Dermis blood vessel endothelial cell (primary cell): Measurements from ENCODE around the gene CUX1. TPM values are rescaled to one million over a fixed set of nuclear protein-coding genes. Genes with fewer than 3 reads are reported as not detected.

Experiments used
- DNase-seq: peaks from one replicate; pipeline ENCODE4 v3.0.0; 2010
- total RNA-seq: library from RNA; depleted of rRNA; stranded (reverse); fragments of >200 nt; gene quantifications from 2 replicates; pipeline ENCODE4 v1.2.3, GENCODE V29; 2014

CUX1 gene
- total RNA-seq, 1 donor from 2014 or later, result 39.5 TPM

DNA sequence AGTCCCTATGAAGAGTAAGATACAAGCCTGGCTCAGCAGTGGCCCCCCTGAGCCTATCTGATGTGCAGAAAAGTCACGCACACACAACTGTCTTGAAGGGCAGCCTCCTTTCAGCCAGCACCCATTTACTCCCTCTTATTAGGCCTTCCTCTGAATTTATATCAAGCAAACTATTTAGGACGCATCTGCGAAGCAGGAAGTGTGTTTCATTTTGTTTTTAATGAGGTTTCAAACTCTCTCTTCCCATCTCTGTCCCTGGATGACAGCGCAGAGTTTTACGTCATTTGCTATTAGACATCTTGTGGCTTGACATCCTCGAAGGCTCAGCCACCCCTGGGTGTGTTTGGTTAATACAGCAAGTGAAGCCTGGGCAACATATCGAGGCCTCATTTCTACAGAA, 79.5 kb downstream of the CUX1 start:
- no peak for DNase-seq

- DNase-seq, result no peak
Observed at GRCh38 chr7:101898106-101898505, 80.7 kb downstream of the CUX1 start.

- DNase-seq, result no peak
Observed at GRCh38 chr7:101899616-101900015, 82.2 kb downstream of the CUX1 start.

DNA sequence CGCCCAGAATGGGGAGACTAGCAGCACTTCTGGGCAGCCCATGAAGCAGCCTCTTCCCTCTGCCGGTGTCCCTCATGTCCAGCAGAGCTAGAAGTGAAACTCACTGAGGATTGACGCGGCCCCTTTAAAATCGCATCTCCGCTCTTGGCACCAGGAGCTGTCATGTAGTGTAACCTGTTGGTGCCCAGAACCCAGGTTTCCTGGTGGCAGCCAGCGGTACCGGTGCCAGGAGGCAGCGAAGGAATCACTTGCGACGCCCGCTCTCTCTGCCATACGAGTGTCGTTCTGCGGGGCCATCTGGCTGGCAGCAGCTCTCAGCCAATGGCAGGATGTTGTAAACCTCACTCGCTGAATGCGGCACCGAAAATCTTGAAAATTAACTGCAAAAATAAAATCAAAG, 82.7 kb downstream of the CUX1 start:
- no peak for DNase-seq

DNA sequence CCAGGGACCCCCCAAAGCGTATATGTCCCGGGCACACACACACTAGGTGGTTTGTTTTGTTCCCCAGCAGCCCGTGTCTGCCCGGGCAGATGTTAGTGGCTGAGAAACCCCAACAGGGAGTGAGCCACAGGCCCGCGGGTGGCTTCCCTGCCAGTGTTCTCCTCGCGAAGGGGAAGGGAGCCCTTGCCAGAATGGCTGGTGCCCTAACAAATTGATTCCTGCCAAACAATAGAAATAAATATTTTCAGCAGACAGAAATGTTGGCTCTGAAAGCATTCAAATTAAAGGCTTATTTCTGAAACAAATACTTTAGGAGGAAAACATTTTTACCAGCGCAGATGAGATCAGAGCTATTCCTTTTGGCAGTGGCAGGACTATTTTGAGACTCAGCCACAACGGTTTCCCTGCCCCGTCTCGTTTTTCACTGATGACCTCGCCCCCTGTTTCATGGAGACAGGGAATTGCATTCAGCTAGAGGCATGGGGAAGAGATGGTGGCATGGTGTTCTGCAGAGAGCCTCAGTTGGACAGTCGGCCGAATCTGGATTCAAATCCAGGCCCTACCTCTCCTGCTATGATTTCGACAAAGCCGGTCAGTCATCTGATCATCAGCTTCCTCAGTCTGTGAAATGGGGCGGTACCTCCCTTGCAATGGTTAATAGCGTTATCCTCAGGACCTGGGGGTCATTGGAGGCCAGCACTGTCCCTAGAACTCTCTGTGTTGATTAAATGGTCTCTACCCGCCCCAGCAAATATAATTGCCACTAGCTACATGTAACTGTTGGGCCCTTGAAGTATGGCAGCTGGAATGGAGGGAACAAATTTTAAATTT, 84.5 kb downstream of the CUX1 start:
- DNase-seq, result peak; percentile 45

DNA sequence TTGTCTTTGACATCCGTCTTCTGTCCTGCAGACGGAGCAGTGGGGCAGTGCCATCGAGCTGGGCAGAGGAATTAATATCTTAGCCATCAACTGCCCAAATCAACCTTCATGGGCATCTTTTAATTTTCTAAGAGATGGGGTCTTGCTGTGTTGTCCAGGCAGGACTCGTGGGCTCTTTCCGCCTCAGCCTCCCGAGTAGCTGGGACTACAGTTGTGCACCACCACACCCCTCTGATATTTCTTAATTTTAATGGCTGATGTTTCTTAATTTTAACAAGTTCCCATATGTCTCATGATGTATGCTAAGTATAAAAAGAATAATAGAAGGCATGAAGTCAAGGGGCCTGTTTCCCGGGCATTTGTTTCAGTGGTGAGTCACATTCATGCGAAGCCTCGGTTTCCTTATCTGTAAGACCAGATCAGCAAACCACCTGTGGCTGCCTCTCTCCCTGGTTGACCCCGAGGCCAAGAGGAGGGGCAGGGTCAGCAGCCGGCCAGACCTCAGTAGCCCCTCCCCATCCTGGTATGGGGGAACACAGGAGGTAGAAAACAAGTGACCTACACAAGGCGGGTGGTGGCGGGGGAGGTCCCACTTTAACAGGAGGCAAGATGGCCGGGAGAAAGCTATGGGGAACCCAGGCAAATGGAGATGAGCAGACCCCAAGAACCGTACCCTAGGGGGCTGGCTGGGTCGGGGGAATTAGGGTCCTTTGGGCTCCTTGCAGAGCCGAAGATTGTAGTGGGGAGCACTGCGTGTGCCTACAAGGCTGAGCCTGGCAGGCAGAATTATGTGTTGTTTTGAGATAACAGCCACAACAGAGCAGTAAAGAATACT, 85.5 kb downstream of the CUX1 start:
- peak; percentile 48 for DNase-seq

DNA sequence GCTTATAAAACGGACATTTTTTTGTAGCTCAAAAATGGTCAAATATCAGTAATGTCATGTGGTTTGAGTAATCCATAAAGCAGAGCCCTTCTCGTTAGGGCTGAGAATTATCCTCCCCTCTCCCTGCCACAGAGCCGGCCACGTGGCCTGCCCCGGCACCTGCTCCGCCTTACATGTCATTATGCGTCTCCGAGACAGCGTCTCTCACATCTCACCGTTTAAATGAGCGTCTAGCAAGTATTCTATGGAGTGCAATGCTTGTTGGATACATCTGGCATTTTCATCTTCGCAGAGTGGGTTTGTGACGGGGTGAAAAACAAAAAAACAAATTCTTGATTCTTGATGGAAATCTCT, 86.1 kb downstream of the CUX1 start:
- DNase-seq, result no peak

- no peak for DNase-seq
Observed at GRCh38 chr7:101904019-101904418, 86.6 kb downstream of the CUX1 start.

- no peak for DNase-seq
Observed at GRCh38 chr7:101905203-101905865, 87.9 kb downstream of the CUX1 start.

- no peak for DNase-seq
Observed at GRCh38 chr7:101906291-101907240, 89.1 kb downstream of the CUX1 start.

DNA sequence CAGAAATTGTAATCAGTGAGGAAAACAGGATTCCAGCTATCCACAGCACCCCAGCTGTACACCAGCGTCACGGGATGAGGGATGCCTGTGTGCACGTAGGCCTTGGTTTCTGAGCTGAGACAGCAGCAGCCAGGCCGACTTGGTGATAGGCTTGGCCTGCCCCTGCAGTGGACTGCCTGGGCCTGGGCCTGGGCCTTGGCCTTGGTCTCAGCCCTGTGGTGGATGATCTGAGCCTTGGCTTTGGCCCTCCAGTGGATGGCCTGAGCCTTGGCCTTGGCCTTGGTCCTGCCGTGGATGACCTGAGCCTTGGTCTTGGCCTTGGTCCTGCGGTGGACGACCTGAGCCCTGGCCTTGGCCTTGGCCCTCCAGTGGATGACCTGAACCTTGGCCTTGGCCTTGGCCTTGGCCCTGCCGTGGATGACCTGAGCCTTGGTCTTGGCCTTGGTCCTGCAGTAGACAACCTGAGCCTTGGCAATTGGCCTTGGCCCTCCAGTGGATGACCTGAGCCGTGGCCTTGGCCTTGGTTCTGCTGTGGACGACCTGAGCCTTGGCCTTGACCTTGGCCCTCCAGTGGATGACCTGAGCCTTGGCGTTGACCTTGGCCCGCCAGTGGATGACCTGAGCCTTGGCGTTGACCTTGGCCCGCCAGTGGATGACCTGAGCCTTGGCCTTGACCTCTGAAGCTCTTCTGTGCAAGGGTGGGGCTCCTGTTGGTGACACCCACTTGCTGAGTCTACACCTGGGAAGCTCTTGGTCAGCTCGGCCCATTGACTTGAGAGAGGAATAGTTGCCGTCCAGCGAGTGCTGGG, 93.8 kb downstream of the CUX1 start:
- no peak for DNase-seq

DNA sequence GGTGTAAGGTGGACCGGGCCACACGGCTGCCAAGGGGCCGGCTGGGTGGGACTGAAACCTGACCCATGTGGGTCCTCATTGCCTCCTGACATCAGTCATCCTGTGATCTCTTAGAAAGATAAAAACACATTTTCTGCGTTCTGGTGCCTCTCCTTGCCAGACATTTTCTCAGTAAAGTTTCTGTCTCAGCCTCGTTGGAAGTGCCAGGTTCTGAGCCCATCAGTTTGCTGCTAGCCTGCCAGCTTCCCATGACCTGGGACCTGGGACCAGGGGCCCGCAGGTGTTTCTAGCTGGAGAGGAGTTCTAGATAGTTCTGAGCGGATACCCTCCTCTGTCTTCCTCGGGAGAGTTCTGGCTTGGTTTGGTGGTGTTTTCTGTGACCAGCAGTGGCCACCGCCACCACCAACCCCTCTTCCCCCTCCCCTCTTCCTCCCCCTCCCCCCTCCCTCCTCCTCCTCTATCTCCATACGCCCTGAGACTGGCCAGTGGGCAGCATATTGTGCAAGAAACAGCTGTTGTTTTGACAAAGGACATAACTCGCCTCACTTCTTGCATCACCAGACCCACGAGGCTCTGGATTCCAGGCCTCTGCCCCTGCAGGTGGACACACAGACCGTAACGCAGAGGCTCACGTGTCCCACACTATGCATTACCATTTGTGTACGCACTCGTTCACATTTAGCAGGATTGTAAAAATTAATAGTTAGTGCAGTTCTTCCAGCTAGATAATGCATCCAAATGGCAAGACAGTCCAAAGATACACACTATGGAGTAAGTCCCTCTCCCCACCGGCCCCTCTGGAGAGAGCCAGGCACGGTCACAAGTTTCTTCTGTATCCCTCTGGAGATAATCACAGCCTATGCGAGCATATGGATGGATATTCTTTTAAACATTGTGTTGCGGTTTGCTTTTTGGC, 94.6 kb downstream of the CUX1 start:
- DNase-seq, result no peak

DNA sequence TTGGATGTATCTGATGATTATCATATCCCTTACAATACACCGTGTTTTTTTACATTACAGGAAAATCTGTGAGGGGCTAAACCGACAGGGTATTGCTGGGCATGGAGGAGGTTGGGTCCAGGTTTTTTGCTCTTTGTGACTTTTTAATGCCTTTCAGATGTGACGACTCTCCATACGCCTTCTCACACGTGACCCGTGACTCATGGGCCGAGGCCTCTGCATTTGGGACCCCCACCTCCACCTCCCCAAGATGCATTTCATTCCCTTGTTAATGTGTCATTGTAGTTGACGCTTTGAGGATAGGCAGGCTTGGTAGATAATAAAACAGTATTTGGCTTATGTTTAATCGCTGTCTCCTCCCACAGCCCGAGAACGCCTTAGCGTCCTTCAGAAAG, 95.3 kb downstream of the CUX1 start:
- DNase-seq, result no peak

DNA sequence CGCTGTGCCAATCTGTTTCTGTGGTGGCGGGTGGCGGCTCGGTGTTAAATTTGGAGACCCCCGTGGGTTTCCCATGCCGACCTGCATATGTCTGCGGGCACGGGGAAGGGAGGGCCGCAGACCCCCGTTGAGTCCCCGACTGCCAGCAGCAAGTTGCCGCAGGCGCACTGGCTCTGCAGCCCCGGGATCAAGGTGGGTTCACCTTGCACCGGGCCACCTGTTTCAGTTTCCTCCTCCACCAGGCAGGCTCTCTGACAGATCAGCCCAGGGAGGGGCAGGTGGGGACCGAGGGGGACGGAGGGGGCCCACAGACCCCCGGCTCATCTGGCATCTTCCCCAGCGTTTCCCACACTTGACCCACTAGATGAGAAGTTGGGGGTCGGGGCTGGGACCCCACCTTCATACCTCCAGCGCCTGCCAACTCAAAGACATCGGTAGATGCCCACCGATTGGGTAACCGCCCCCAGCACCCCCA, 95.9 kb downstream of the CUX1 start:
- no peak for DNase-seq

DNA sequence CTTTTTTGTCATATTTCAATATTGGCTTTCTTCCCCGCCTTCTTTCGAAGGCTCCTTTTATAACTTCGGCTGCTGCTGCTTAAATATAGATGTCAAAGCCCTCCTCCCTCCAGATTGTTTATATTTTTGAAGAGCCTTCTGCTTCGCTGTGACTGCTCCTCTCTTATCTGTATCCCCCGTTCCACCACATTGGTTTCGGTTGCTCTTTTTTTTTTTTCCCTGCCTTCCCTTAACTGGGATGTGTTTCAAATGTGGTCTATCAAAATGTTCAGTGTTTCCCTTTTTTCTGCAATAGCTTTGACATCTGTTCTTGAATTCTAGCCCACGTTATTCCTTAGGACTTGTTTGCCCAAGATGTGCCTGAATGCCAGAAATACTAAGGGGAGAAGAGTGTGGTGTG, 96.4 kb downstream of the CUX1 start:
- no peak for DNase-seq

GRCh38 chr7:101915000-101915399, 97.6 kb downstream of the CUX1 start:
- DNase-seq, result no peak

DNA sequence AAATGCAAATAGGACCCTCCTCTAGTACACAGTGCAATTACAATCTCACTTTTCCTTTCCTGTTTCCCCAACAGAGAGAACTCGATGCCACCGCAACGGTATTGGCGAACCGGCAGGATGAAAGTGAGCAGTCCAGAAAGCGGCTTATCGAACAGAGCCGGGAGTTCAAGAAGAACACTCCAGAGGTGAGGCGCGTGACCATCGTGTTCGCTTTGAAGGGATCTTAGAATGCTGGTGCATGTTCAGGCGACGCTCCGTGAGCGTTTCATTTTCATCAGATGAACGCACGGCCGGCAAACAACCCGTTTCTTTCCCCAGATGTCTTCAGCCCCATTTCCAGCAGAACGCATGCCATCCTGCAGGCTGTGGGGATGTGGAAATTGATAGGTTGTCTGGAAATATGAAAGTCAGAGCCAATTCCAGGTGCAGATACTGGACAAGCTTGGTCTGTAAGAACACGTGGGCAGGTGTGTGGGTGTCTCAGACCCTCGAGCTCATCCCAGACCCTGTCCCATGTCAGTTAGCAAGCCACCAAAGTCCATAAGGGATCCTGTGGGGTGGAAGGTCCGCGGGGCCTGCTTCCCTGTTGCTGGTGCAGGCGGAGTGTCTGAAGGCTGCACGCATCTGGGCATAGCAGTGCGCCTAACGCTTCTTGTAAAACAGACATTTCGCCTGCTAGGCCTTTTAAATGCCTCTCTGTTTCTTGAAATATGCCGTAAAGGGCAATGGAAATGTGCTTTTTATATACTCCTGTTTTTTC, 98.8 kb downstream of the CUX1 start:
- no peak for DNase-seq

DNA sequence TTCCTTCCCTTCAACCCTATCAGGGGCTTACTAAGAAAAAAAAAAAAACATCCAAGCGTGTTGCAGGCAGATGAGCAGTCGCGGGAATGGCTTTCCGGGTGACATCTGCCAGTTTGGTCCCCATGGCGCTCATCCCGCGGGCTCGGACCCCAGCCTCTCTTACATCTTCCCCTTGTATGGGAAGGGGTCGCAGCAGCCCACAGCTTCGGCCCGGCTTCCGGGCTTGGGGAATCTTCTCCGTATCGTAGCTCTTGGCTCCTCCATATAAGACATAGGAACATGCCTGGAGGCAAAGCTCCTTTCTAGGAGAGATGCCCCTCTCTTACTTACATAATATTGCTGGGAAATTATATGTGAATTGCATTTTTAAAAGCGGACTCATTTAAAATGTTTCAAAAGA, 99.5 kb downstream of the CUX1 start:
- no peak for DNase-seq

DNA sequence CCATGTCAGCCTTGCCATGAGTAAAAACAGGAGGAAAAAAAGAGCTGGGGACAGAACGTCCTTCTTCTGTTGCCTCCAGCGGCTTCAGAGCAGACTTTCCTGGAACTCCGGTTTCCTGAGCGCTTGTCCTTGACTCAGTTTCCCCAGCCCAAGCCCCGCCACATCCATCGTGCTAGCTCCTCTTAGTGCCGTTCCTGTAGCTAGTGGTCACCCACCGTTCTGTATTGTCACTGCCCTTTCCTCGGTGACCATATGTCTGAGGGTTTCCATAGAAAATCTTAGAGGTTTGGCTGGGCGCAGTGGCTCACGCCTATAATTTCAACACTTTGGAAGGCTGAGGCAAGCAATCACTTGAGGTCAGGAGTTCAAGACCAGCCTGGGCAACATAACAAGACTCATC, 100.1 kb downstream of the CUX1 start:
- DNase-seq, result no peak
